Measurements from ENCODE around the gene EFCAB11.

DNA sequence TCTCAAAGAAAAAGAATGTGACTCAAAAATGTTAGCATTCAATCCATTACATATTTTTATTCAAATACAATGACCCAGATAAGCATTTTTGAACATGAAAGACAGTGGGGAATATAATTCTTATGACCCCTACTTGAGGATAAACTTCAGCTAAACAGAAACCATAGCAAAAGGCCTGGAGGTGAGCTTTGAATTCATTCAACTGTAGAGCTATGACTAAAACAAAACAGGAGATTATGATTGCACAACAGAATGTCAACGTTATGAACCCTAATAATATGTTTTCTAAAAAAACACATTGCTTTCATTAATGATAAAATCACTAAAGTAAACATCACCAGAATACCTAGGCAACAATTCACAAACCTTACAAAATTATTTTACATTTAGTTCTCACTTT is 27.8 kb downstream of the EFCAB11 start:
- TF ChIP-seq POLR2AphosphoS5 (IDR thresholded peaks at IDR 0.05; ENCODE audit: low read depth) (no peak), CTCF (conservative IDR thresholded peaks at IDR 0.05; ENCODE audit: low read depth in 2 of 2) (no peak)

Measured in GM23338 (cell line).